C4-2B (cell line): ENCODE data around the gene PIGK.

Experiments used
- CTCF ChIP-seq: fragments of 450-650 bp; conservative IDR thresholded peaks from 2 replicates; pipeline ENCODE4 v1.5.1; 2017; ENCODE audit warnings: mild to moderate bottlenecking
- ZFX ChIP-seq: fragments of 450-650 bp; IDR thresholded peaks from 2 replicates; pipeline ENCODE4 v1.6.1; 2017

GRCh38 chr1:77234096-77234495 lies 14.9 kb upstream of the PIGK start:
- TF ChIP-seq CTCF (no peak), ZFX (no peak)
